BLaER1 treated with 17β-estradiol and CSF1 and Interleukin-3, amounts not matched to agents 10 nM and 100 nM (cell line): ENCODE results near the gene CNGA1.

Experiments used
- H3K27ac ChIP-seq, 11 experiments: shearing (Covaris generic); formaldehyde crosslinking; 2 replicates each; pipeline ENCODE4 v1.8.1; 2022
- H3K27me3 ChIP-seq, 11 experiments: shearing (Covaris generic); formaldehyde crosslinking; 2 replicates each; pipeline ENCODE4 v1.8.1; 2022
- H3K36me3 ChIP-seq, 11 experiments: shearing (Covaris generic); formaldehyde crosslinking; 2 replicates each; pipeline ENCODE4 v1.8.1; 2022
- H3K4me1 ChIP-seq, 10 experiments: shearing (Covaris generic); formaldehyde crosslinking; 2 replicates each; pipeline ENCODE4 v1.8.1; 2022
- H3K4me2 ChIP-seq, 11 experiments: shearing (Covaris generic); formaldehyde crosslinking; 2 replicates each; pipeline ENCODE4 v1.8.1; 2022
- H3K4me3 ChIP-seq, 10 experiments: shearing (Covaris generic); formaldehyde crosslinking; 2 replicates each; pipeline ENCODE4 v1.8.1; 2022
- H3K9ac ChIP-seq, 11 experiments: shearing (Covaris generic); formaldehyde crosslinking; 2 replicates each; pipeline ENCODE4 v1.8.1; 2022
- H3K9me3 ChIP-seq, 11 experiments: shearing (Covaris generic); formaldehyde crosslinking; replicated peaks in 1 of 11; 2 replicates each; pipeline ENCODE4 v1.8.1; 2022
- H4K20me1 ChIP-seq, 11 experiments: shearing (Covaris generic); formaldehyde crosslinking; 2 replicates each; pipeline ENCODE4 v1.8.1; 2022
- Cebpa-rat ChIP-seq, 11 experiments: shearing (Covaris generic); IDR thresholded peaks; 2 replicates each; pipeline ENCODE4 v1.8.1; 2022

Gene CNGA1

DNA sequence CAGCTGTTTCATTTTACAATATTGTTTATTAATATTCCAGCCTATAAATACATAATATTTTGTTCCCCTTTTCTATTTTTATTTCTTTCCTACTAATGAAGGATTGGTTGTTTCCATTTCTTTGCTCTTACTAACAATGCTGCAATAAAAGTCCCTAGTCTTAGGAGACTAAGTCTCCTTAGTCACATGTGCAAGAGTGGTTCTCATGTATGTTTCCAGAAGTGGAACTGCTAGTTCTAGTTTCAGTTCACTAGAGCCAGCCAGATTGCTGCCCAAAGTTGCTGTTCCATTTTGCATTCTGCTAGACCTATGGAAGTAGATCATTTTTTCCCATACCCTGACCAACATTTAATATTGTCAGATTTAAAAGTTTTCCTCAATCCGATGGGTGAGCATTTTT, 44.3 kb downstream of the CNGA1 start:
- Histone ChIP-seq H3K9me3 (no peaks in the 10 kb centered on the region), H3K27me3 (no peaks in the 10 kb centered on the region), H4K20me1 (no peaks in the 10 kb centered on the region), H3K36me3 (no peaks in the 10 kb centered on the region), H3K9ac (no peak overlapping the region), H3K4me1 (peaks cover 0 to 38% (median 0%) of the 10 kb centered on the region in 10 experiments; a peak in 5 of 20 replicates), H3K4me3 (no peak overlapping the region), H3K4me2 (peak overlapping the region in 2 of 11 experiments; percentile 27 to 33; a peak in 3 of 22 replicates), H3K27ac (no peak overlapping the region)
- TF ChIP-seq Cebpa-rat (IDR thresholded peaks at IDR 0.05) = no peak

DNA sequence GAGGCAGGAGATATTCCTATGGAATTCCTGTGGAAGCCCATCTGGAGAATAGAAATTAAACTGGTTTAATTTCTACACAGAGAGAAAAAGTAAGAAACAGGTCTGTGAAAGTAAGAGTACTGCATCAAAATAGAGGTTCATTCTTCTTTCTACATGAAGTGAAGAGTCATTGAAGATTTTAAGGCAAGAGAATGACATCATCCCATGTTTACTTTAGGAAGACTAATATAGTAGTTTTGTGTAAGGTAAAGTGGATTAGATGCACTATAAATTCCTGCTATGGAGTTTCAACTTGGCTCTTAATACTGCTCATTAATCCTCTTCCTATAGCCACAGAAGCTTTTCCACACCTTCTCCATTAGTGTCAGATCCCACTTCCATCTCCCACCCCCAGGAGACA, 47.6 kb downstream of the CNGA1 start:
- no peaks in the 10 kb centered on the region for H3K36me3 ChIP-seq
- no peak for TF ChIP-seq Cebpa-rat (IDR thresholded peaks at IDR 0.05)
- no peaks in the 10 kb centered on the region for H4K20me1 ChIP-seq
- H3K27me3 ChIP-seq = no peaks in the 10 kb centered on the region
- no peaks in the 10 kb centered on the region for H3K9me3 ChIP-seq
- no peak overlapping the region for H3K4me3 ChIP-seq
- H3K9ac ChIP-seq = no peak overlapping the region
- H3K4me1 ChIP-seq = peaks cover 0 to 21% (median 0%) of the 10 kb centered on the region in 10 experiments; a peak in 5 of 20 replicates
- no peak overlapping the region for H3K27ac ChIP-seq
- no peak overlapping the region for H3K4me2 ChIP-seq

DNA sequence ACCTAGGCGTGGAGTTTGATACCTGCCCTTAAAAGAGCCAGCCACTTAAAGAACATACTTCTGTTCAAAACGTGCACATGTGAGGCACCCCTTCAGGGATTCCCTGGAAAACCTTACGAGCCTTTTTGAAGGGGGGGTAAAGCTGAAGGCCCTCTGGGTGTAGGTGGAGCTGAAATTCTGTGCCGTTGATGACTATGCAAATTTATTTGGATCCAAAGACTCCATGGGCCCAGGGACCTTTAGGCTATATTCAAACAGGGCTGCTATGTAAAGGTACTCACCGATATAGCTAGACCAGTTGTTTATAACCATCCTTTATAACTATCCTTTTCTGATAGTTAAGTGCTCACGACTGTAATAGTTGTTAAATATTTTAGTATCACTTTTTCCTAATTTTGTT, 61.8 kb downstream of the CNGA1 start:
- peaks cover 0 to 13% (median 0%) of the 10 kb centered on the region in 11 experiments; a peak in 4 of 22 replicates for H3K36me3 ChIP-seq

DNA sequence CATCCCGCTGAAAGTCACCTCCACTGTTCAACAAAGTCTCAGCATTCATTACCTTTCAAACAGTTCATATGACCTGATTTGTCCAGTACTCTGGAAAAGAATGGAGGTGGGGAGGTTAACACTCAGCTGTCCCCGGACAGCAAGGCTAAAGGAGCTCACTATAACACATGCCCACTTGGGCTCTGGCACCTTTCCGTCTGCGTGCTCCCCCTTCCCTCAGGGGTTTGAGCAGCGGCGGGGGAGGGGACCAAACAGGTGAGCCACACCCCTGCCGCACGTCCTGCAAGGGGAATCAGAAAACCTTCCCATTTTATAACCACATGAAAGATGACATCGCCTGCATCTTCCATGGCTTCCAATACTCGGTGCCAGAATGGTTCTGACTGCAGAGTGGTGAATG, 62.2 kb downstream of the CNGA1 start:
- Histone ChIP-seq H3K9ac (no peak overlapping the region), H3K4me1 (no peaks in the 10 kb centered on the region; a peak in 1 of 20 replicates), H3K4me3 (no peak overlapping the region), H4K20me1 (no peaks in the 10 kb centered on the region), H3K27ac (no peak overlapping the region), H3K36me3 (peaks cover 0 to 14% (median 0%) of the 10 kb centered on the region in 11 experiments; a peak in 4 of 22 replicates), H3K4me2 (no peak overlapping the region), H3K9me3 (peaks cover 0 to 12% (median 0%) of the 10 kb centered on the region in 11 experiments; a peak in 4 of 22 replicates), H3K27me3 (no peaks in the 10 kb centered on the region)
- TF ChIP-seq Cebpa-rat (IDR thresholded peaks at IDR 0.05) = no peak

More for the DNA sequence above, 61.8 kb downstream of the CNGA1 start:
- Histone ChIP-seq H3K4me3 (no peak overlapping the region), H3K4me2 (no peak overlapping the region), H3K4me1 (no peaks in the 10 kb centered on the region; a peak in 1 of 20 replicates), H3K9me3 (peaks cover 0 to 11% (median 0%) of the 10 kb centered on the region in 11 experiments; a peak in 4 of 22 replicates), H3K9ac (no peak overlapping the region), H4K20me1 (no peaks in the 10 kb centered on the region), H3K27me3 (no peaks in the 10 kb centered on the region), H3K27ac (no peak overlapping the region)
- no peak for TF ChIP-seq Cebpa-rat (IDR thresholded peaks at IDR 0.05)

GRCh38 chr4:47945930-47946726, 70.4 kb downstream of the CNGA1 start:
- Histone ChIP-seq H3K4me3 (no peak overlapping the region), H3K9me3 (peaks cover 0 to 12% (median 0%) of the 10 kb centered on the region in 11 experiments; a peak in 4 of 22 replicates), H3K36me3 (peaks cover 0 to 26% (median 0%) of the 10 kb centered on the region in 11 experiments; a peak in 4 of 22 replicates), H3K27me3 (no peaks in the 10 kb centered on the region), H3K4me2 (no peak overlapping the region), H3K4me1 (no peaks in the 10 kb centered on the region; a peak in 1 of 20 replicates), H3K27ac (no peak overlapping the region), H3K9ac (no peak overlapping the region), H4K20me1 (no peaks in the 10 kb centered on the region)
- no peak for TF ChIP-seq Cebpa-rat (IDR thresholded peaks at IDR 0.05)

- no peaks in the 10 kb centered on the region for H3K9me3 ChIP-seq
- no peak overlapping the region for H3K27ac ChIP-seq
- H3K4me1 ChIP-seq = no peaks in the 10 kb centered on the region
- no peak overlapping the region for H3K4me2 ChIP-seq
- TF ChIP-seq Cebpa-rat (IDR thresholded peaks at IDR 0.05) = no peak
- H4K20me1 ChIP-seq = no peaks in the 10 kb centered on the region
- H3K9ac ChIP-seq = no peak overlapping the region
- no peaks in the 10 kb centered on the region for H3K27me3 ChIP-seq
- H3K4me3 ChIP-seq = no peak overlapping the region
- H3K36me3 ChIP-seq = no peaks in the 10 kb centered on the region
These were observed 74.2 kb downstream of the CNGA1 start for GRCh38 chr4:47942081-47942819.

DNA sequence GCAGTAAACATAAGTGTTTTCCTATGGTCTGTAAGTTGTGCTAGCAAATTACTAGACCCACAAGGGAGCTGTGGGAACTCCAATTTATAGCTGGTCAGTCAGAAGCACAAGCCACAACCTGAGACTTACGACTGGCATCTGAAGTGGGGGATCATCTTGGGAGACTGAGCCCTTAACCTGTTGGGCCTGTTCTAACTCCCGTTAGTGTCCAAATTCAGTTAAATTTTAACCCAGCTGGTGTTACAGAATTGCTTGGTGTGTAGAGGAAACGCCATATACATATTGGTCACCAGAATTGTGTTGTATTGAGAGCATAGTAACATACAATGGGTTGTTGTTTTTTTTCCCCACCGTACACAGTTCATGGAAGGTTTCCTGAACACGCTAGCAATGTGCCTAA, 77.0 kb downstream of the CNGA1 start:
- Histone ChIP-seq H3K9ac (no peak overlapping the region), H3K27me3 (no peaks in the 10 kb centered on the region), H3K4me2 (no peak overlapping the region), H4K20me1 (no peaks in the 10 kb centered on the region), H3K27ac (no peak overlapping the region), H3K36me3 (no peaks in the 10 kb centered on the region), H3K9me3 (no peaks in the 10 kb centered on the region), H3K4me1 (no peaks in the 10 kb centered on the region), H3K4me3 (no peak overlapping the region)
- no peak for TF ChIP-seq Cebpa-rat (IDR thresholded peaks at IDR 0.05)

- H3K4me3 ChIP-seq = no peak overlapping the region
- no peaks in the 10 kb centered on the region for H4K20me1 ChIP-seq
- H3K9me3 ChIP-seq = peaks cover 7 to 12% (median 10%) of the 10 kb centered on the region in 11 experiments; a peak in 20 of 22 replicates
- H3K4me1 ChIP-seq = peaks cover under 1 to 4% (median 2%) of the 10 kb centered on the region in 10 experiments; a peak in 18 of 20 replicates
- 0 out of 22 replicates have a peak, but pooled peaks cover 0 to 4% (median 0%) of the 10 kb centered on the region in 11 experiments for H3K36me3 ChIP-seq
- H3K9ac ChIP-seq = no peak overlapping the region
- H3K27ac ChIP-seq = no peak overlapping the region
- H3K4me2 ChIP-seq = no peak overlapping the region
- no peaks in the 10 kb centered on the region for H3K27me3 ChIP-seq
- no peak for TF ChIP-seq Cebpa-rat (IDR thresholded peaks at IDR 0.05)
These were observed 80.1 kb downstream of the CNGA1 start for GRCh38 chr4:47936336-47936735.

DNA sequence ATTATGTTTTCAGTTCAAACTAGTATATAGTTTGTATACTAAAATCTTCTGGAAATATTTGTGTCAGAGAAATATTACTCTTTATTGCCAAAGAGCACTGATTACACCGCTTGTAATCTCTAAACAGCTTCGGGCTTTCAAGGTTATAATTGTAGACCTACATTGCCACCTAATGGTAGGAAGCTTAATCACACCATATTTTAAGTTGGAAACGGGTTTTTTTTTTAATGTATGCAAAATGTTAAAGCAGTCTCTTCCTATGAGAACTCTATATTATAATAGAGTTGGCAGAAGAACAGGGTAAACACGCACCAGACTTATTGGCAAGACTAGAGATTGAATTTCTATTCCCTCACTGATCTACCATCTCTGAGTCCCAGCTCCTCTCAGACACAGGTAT, 82.6 kb downstream of the CNGA1 start:
- Histone ChIP-seq H3K27me3 (no peaks in the 10 kb centered on the region), H3K9ac (no peak overlapping the region), H3K4me3 (no peak overlapping the region), H3K4me1 (peaks cover 8 to 22% (median 11%) of the 10 kb centered on the region in 10 experiments), H3K36me3 (0 out of 22 replicates have a peak, but pooled peaks cover 0 to 4% (median 0%) of the 10 kb centered on the region in 11 experiments), H4K20me1 (no peaks in the 10 kb centered on the region), H3K4me2 (no peak overlapping the region), H3K27ac (no peak overlapping the region), H3K9me3 (peaks cover 7 to 12% (median 10%) of the 10 kb centered on the region in 11 experiments; a peak in 20 of 22 replicates)
- TF ChIP-seq Cebpa-rat (IDR thresholded peaks at IDR 0.05) = no peak
